Measurements from ENCODE around the gene HEBP1.

- no peak for TF ChIP-seq FOXK2 (IDR thresholded peaks at IDR 0.05)
- no peak for TF ChIP-seq FOXA1 (IDR thresholded peaks at IDR 0.05)
Measured at GRCh38 chr12:12952036-12952435, 48.0 kb downstream of the HEBP1 start, which contains the start of gene GPRC5D.
